ENCODE measurements around the gene SUSD5. TPM values are rescaled to one million over a fixed set of nuclear protein-coding genes. Genes with fewer than 3 reads are reported as not detected.

SUSD5 gene
- total RNA-seq, 1 experiment from 2014 or later: 1.2 TPM

DNA sequence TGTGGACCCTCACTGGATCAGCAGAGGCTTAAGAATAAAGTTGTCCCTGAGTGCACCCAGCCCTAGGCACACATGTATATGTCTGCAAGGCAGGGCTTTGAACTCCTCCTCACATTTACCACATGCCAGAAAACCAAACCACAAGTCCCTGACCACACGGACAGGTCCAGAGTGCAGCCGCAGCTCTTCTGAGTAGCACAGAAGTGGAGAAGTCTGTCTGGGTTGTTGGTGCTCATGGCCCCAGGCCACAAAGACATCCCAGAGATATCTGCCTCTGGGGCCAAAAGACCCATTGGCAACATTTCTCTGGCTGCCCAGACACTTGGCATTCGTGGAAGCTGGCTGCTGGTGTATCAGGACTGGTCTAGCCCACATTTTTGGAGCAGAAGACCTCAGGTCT lies 17.4 kb downstream of the SUSD5 start:
- DNase-seq (ENCODE audit: low spot score): no peak
- Mint-ChIP-seq H3K9me3 (no peaks in the 10 kb centered on the region), H3K36me3 (no peaks in the 10 kb centered on the region), H3K4me3 (no peak overlapping the region), H3K4me1 (0 out of 2 replicates have a peak, but pooled peaks cover 2% of the 10 kb centered on the region), H3K27ac (no peak overlapping the region), H3K27me3 (ENCODE audit: low read depth) (no peaks in the 10 kb centered on the region)
- ATAC-seq: no peak
- TF ChIP-seq, protein P1, sequence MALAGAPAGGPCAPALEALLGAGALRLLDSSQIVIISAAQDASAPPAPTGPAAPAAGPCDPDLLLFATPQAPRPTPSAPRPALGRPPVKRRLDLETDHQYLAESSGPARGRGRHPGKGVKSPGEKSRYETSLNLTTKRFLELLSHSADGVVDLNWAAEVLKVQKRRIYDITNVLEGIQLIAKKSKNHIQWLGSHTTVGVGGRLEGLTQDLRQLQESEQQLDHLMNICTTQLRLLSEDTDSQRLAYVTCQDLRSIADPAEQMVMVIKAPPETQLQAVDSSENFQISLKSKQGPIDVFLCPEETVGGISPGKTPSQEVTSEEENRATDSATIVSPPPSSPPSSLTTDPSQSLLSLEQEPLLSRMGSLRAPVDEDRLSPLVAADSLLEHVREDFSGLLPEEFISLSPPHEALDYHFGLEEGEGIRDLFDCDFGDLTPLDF (CRISPR knock-in tag; IDR thresholded peaks at IDR 0.05): no peak
- TF ChIP-seq TEAD4 (CRISPR knock-in tag; IDR thresholded peaks at IDR 0.05) (no peak), GRHL2 (CRISPR knock-in tag; IDR thresholded peaks at IDR 0.05; ENCODE audit: insufficient replicate concordance, severe bottlenecking) (no peak), FOXP1 (CRISPR knock-in tag; IDR thresholded peaks at IDR 0.05; ENCODE audit: borderline replicate concordance) (no peak), CREB1 (CRISPR knock-in tag; IDR thresholded peaks at IDR 0.05) (no peak)
- TF ChIP-seq, protein P2, sequence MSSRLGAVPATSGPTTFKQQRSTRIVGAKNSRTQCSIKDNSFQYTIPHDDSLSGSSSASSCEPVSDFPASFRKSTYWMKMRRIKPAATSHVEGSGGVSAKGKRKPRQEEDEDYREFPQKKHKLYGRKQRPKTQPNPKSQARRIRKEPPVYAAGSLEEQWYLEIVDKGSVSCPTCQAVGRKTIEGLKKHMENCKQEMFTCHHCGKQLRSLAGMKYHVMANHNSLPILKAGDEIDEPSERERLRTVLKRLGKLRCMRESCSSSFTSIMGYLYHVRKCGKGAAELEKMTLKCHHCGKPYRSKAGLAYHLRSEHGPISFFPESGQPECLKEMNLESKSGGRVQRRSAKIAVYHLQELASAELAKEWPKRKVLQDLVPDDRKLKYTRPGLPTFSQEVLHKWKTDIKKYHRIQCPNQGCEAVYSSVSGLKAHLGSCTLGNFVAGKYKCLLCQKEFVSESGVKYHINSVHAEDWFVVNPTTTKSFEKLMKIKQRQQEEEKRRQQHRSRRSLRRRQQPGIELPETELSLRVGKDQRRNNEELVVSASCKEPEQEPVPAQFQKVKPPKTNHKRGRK (CRISPR knock-in tag; IDR thresholded peaks at IDR 0.05; ENCODE audit: borderline replicate concordance): no peak
- TF ChIP-seq, protein P3, sequence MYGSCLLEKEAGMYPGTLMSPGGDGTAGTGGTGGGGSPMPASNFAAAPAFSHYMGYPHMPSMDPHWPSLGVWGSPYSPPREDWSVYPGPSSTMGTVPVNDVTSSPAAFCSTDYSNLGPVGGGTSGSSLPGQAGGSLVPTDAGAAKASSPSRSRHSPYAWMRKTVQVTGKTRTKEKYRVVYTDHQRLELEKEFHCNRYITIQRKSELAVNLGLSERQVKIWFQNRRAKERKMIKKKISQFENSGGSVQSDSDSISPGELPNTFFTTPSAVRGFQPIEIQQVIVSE (CRISPR knock-in tag; IDR thresholded peaks at IDR 0.05; ENCODE audit: borderline replicate concordance): no peak
- TF ChIP-seq, protein P4, sequence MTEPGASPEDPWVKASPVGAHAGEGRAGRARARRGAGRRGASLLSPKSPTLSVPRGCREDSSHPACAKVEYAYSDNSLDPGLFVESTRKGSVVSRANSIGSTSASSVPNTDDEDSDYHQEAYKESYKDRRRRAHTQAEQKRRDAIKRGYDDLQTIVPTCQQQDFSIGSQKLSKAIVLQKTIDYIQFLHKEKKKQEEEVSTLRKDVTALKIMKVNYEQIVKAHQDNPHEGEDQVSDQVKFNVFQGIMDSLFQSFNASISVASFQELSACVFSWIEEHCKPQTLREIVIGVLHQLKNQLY (CRISPR knock-in tag; IDR thresholded peaks at IDR 0.05): no peak
- TF ChIP-seq, protein P5, sequence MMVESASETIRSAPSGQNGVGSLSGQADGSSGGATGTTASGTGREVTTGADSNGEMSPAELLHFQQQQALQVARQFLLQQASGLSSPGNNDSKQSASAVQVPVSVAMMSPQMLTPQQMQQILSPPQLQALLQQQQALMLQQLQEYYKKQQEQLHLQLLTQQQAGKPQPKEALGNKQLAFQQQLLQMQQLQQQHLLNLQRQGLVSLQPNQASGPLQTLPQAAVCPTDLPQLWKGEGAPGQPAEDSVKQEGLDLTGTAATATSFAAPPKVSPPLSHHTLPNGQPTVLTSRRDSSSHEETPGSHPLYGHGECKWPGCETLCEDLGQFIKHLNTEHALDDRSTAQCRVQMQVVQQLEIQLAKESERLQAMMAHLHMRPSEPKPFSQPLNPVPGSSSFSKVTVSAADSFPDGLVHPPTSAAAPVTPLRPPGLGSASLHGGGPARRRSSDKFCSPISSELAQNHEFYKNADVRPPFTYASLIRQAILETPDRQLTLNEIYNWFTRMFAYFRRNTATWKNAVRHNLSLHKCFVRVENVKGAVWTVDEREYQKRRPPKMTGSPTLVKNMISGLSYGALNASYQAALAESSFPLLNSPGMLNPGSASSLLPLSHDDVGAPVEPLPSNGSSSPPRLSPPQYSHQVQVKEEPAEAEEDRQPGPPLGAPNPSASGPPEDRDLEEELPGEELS (CRISPR knock-in tag; IDR thresholded peaks at IDR 0.05): no peak
- POLR2A ChIA-PET: no interaction called here
- CTCF ChIA-PET: no interaction called here

DNA sequence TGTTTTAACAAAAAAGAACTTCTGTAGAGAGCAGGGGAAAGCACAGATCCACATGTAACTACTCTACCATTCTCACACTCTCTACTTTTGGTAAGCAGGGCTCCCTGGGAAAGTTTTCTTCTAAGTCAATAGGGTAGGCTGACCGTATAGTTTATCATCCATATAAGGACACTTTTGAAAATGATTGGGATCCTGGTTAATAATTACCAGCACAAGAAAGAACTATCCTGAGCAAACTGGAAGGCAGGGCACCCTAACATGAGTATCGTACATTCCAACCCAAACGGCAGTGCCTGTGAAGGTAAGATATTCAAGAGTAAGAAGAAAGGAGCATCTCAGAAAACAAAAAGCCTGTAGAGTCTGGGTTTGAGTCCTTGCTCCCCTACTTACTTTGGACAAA lies 22.1 kb downstream of the SUSD5 start:
- no peak overlapping the region for H3K27ac Mint-ChIP-seq
- no peak overlapping the region for H3K4me3 Mint-ChIP-seq
- DNase-seq (ENCODE audit: low spot score): no peak
- no peak for ATAC-seq
- H3K27me3 Mint-ChIP-seq (ENCODE audit: low read depth): no peaks in the 10 kb centered on the region
- H3K4me1 Mint-ChIP-seq: no peaks in the 10 kb centered on the region
- ChIA-PET CTCF (interaction anchor here (2.2 kb wide), 1 partner anchor 52 kb away, joined by 5 read pairs; no protein-coding TSS in a partner anchor), POLR2A (no interaction called here)
- TF ChIP-seq, protein P3 (CRISPR knock-in tag; IDR thresholded peaks at IDR 0.05; ENCODE audit: borderline replicate concordance): no peak
- no peak for TF ChIP-seq FOXJ3 (CRISPR knock-in tag; IDR thresholded peaks at IDR 0.05; ENCODE audit: borderline replicate concordance)
- TF ChIP-seq NFATC4 (CRISPR knock-in tag; IDR thresholded peaks at IDR 0.05): no peak
- TF ChIP-seq, protein P6, sequence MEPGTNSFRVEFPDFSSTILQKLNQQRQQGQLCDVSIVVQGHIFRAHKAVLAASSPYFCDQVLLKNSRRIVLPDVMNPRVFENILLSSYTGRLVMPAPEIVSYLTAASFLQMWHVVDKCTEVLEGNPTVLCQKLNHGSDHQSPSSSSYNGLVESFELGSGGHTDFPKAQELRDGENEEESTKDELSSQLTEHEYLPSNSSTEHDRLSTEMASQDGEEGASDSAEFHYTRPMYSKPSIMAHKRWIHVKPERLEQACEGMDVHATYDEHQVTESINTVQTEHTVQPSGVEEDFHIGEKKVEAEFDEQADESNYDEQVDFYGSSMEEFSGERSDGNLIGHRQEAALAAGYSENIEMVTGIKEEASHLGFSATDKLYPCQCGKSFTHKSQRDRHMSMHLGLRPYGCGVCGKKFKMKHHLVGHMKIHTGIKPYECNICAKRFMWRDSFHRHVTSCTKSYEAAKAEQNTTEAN (CRISPR knock-in tag; IDR thresholded peaks at IDR 0.05): no peak
- TF ChIP-seq, protein P7, sequence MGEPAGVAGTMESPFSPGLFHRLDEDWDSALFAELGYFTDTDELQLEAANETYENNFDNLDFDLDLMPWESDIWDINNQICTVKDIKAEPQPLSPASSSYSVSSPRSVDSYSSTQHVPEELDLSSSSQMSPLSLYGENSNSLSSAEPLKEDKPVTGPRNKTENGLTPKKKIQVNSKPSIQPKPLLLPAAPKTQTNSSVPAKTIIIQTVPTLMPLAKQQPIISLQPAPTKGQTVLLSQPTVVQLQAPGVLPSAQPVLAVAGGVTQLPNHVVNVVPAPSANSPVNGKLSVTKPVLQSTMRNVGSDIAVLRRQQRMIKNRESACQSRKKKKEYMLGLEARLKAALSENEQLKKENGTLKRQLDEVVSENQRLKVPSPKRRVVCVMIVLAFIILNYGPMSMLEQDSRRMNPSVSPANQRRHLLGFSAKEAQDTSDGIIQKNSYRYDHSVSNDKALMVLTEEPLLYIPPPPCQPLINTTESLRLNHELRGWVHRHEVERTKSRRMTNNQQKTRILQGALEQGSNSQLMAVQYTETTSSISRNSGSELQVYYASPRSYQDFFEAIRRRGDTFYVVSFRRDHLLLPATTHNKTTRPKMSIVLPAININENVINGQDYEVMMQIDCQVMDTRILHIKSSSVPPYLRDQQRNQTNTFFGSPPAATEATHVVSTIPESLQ (CRISPR knock-in tag; IDR thresholded peaks at IDR 0.05): no peak
- TF ChIP-seq ZNF263 (CRISPR knock-in tag; IDR thresholded peaks at IDR 0.05; ENCODE audit: low read depth): no peak
- TF ChIP-seq, protein P8, sequence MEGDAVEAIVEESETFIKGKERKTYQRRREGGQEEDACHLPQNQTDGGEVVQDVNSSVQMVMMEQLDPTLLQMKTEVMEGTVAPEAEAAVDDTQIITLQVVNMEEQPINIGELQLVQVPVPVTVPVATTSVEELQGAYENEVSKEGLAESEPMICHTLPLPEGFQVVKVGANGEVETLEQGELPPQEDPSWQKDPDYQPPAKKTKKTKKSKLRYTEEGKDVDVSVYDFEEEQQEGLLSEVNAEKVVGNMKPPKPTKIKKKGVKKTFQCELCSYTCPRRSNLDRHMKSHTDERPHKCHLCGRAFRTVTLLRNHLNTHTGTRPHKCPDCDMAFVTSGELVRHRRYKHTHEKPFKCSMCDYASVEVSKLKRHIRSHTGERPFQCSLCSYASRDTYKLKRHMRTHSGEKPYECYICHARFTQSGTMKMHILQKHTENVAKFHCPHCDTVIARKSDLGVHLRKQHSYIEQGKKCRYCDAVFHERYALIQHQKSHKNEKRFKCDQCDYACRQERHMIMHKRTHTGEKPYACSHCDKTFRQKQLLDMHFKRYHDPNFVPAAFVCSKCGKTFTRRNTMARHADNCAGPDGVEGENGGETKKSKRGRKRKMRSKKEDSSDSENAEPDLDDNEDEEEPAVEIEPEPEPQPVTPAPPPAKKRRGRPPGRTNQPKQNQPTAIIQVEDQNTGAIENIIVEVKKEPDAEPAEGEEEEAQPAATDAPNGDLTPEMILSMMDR (IDR thresholded peaks at IDR 0.05): no peak
- TF ChIP-seq, protein P9, sequence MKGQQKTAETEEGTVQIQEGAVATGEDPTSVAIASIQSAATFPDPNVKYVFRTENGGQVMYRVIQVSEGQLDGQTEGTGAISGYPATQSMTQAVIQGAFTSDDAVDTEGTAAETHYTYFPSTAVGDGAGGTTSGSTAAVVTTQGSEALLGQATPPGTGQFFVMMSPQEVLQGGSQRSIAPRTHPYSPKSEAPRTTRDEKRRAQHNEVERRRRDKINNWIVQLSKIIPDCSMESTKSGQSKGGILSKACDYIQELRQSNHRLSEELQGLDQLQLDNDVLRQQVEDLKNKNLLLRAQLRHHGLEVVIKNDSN (CRISPR knock-in tag; IDR thresholded peaks at IDR 0.05): no peak
- no peak for TF ChIP-seq JUN (CRISPR knock-in tag; IDR thresholded peaks at IDR 0.05)
- TF ChIP-seq ZBTB21 (CRISPR knock-in tag; IDR thresholded peaks at IDR 0.05; ENCODE audit: borderline replicate concordance): no peak
- H3K36me3 Mint-ChIP-seq: no peaks in the 10 kb centered on the region
- H3K9me3 Mint-ChIP-seq: no peaks in the 10 kb centered on the region
